GM04504 (cell line): ENCODE data around the gene HS2ST1.
"Not testable (repeated sequence)": the region's sequence is repeated elsewhere in the genome, so short reads cannot be mapped to it uniquely, and the experiment has no call there.

Experiments
- DNase-seq: peaks from one replicate; pipeline ENCODE4 v3.0.0-alpha.2; 2012; ENCODE audit warnings: low read depth

Gene HS2ST1

GRCh38 chr1:86914601-86914997 is at the start of gene HS2ST1:
Gene HS2ST1, plus strand, starts transcription at chr1:86914635.
- DNase-seq: no peak

- no peak for DNase-seq
Observed at GRCh38 chr1:86865973-86866637, 48.3 kb upstream of the HS2ST1 start.

DNA sequence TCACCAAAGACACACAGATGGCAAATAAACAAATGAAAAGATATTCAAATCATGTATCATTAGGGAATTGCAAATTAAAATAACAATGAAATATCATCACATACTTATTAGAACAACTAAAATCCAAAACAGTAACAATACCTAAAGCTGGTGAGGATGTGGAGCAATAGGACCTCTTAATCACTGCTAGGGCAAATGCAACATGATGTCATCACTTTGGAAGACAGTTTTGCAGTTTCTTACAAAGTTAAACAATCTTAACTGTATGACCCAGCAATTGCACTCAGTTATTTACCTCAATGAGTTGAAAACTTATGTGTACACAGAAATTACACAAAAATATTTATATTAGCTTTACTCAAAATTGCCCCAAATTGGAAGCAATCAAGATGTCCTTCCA is 47.8 kb upstream of the HS2ST1 start:
- DNase-seq: peak; percentile 18

DNA sequence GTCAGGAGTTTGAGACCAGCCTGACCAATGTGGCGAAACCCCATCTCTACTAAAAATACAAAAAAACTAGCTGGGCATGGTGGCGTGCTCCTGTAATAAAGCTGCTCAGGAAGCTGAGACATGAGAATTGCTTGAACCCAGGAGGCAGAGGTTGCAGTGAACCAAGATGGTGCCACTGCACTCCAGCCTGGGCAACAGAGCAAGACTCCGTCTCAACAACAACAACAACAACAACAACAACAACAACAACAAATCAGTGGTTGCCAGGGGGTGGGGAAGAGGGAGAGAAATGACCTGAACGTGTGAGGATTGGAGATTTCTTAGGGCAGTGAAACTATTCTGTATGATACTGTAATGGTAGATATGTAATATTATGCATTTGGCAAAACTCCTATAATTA is 47.2 kb upstream of the HS2ST1 start:
- DNase-seq: not testable (repeated sequence)

DNA sequence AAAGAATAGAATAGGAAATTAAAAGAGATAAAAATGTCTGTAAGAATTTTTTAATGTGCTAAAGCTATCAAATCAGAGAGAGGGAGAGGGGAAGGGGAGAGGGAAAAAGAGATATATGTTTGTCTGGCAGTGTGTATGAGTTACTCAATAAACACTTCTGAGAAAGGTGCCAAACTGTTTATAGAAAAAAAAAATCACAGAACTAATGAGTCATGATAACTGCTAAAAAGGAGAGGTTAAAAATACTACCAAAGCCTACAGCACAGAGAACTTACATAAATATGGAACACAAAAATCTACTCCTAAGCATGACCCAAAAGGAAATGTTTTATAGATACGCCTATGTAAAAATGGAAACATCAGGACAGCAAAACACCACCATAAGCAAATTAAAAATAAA is 46.0 kb upstream of the HS2ST1 start:
- DNase-seq: no peak

- DNase-seq: no peak
Observed at GRCh38 chr1:86871001-86871400, 43.4 kb upstream of the HS2ST1 start.

DNA sequence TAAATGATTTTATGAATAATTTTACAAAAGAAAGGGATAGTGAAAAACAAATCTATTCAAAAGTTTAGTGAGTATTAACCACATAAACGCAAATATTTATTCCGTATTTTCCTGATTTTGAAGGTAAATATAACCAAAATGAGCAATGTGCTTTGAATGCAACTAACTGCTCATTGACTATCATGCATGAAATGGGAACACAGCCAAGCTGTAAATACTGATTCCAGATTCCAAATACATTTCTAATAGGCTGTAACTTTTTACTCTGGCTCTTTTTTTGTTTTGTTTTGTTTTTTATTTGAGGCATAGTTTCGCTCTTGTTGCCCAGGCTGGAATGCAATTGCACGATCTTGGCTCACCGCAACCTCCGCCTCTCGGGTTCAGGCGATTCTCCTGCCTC is 42.3 kb upstream of the HS2ST1 start:
- DNase-seq: no peak

DNA sequence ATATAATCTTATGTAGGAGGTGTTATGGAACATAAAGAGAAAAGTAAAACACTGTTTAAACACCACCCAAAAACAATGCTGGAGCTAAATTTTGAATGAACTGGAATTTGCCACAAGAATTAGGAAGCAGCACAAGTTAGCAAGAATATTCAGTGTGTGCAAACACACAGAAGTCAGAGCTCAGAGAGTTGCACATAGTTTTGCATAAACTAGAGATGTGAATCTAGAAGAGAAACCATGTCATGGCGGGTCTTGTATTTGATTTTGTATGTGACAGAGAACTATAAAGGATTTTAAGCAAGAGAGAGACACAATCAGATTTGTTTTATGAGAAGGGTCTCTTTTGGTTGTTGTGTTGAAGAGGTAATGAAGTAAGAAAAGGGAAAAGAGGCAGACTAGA is 38.7 kb upstream of the HS2ST1 start:
- DNase-seq: no peak

GRCh38 chr1:86887479-86888162 is 26.8 kb upstream of the HS2ST1 start:
- DNase-seq: no peak

DNA sequence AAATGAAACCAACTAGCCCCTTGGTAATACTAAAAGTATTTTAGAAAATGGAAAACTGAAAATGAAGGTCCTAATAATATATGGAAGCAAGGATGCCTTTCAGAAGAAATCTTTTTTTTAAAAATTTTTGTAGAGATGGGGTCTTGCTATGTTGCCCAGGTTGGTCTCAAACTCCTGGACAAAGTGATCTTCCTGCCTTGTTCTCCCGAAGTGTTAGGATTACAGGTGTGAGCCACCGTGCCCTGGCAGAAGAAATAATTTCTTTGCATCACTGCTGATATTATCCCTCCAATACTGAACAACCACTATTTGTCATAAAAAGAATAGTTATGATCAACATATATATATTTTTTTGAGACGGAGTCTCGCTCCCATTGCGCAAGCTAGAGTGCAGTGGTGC is 26.1 kb upstream of the HS2ST1 start:
- no peak for DNase-seq

GRCh38 chr1:86899401-86899800 is 15.0 kb upstream of the HS2ST1 start:
- DNase-seq: not testable (repeated sequence)

GRCh38 chr1:86905875-86906274 is 8.6 kb upstream of the HS2ST1 start:
- no peak for DNase-seq

DNA sequence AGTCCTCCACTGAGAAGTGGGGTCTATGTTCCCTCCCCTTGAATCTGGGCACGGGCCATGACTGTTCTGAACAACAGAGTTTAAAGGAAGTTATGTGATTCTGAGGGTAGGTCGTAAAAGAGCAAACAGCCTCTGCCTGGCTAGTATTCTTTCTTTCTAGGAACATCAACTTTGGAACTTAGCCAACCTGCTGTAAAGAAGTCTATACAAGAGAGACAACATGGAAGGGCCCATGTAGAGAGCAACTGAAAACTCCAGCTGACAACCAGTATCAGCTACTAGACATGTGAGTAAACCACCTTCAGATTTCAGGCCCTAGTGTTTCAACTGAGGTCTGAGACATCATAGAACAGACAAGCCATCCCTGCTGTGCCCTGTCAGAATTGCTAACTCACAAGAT is 8.0 kb upstream of the HS2ST1 start:
- DNase-seq: no peak

GRCh38 chr1:86912281-86912900 is 2.0 kb upstream of the HS2ST1 start:
- DNase-seq: no peak

DNA sequence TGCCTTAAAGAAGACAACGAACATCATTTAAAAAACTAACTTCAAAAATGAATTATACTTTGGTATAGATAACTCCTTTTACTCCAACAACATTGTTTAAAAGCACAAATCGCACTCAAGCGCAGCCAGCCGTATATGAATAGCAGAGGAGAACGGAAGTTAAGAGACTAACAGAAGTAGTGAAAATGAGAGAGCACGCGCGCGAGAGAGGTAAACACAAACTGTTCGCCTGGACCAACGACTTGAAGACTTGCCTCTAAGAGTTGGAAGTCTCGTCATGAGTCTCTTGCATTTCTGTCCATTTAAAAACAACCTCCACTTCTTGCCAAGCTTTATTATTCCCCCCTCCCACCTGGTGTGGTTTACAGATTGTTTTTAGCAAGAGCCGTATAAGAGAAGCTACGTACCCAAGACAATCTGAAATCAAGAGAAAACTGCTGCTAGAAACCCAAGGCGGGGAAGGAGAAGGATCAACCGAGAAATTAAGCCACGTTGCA is 988 bp upstream of the HS2ST1 start:
- DNase-seq: peak; percentile 16

GRCh38 chr1:86913896-86914600 is 387 bp upstream of the HS2ST1 start, which contains the start of gene SELENOF:
Gene SELENOF, minus strand, starts transcription at chr1:86914126. Its CDS starts 15 bp downstream, at chr1:86914111.
- DNase-seq: peak; percentile 100

DNA sequence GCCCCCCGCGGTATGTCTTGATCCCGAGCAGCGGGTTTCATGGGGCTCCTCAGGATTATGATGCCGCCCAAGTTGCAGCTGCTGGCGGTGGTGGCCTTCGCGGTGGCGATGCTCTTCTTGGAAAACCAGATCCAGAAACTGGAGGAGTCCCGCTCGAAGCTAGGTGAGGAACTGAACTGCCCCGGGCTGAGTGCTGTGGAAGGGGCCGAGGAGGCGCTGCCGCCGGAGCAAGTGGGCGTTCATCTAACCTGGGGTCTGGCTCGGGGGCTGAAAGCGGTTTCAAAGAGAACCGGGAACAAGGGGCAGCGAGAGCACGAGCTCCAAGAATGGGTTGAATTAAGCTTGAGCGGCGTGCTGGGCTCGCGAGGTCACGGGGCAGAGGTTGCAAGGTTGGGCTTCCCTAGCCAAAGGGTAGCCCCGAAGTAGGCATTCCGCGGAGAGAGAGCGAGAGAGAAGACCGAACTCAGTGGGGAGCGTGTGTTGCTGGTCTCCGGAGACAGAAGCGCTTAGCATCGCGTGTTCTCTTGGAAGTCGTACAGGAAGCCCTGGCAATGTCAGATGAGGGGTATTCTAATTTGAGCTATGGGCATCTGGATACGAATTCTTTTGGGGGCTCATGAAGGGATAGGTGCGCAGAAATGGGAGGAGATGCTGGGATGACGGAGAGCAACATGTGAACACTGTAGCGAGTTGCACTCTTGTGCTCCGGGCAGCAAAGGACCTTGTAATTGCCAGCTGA is 732 bp downstream of the HS2ST1 start:
- peak; percentile 25 for DNase-seq

- no peak for DNase-seq
Observed at GRCh38 chr1:86915737-86916235, 1.4 kb downstream of the HS2ST1 start.

DNA sequence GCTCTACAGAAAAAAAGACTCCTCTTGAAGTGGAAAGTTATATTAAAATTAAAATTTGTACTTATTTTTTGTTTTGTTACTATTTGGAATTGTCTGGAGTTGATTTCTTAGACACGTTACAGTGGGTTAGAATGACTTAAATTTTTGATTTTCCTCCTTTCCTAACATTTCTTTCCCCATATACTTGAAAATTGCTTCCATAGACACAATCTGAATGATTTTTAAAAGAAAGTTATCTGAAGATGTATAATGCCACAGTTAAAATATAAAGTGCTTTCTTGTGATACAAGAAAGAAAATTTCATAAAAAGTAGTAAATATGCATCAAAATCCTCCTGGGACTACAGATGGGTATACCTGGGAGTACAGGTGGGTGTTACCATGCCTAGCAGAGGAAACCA is 2.3 kb downstream of the HS2ST1 start:
- no peak for DNase-seq

DNA sequence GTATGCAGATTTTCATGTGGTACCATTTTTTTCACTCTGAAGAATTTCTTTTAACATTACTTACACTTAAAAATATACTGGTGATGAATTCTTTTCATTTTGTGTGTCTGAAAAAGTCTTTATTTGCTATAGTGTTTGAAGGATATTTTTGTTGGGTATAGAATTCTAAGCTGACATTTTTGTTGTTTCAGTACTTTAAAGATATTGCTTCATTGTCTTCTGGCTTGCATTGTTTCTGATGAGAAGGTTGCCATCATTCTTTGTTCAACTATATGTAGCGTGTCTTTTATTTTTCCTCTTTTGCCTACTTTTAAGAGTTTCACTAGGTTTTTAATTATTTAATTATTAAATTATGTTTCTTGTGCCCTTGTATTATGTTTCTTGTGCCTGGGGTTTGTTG is 8.0 kb downstream of the HS2ST1 start:
- DNase-seq: no peak

GRCh38 chr1:86924324-86924960 is 10.0 kb downstream of the HS2ST1 start:
- no peak for DNase-seq
